Endothelial cell of umbilical vein (primary cell): ENCODE results near the gene OARD1. TPM values are rescaled to one million over a fixed set of nuclear protein-coding genes. Genes with fewer than 3 reads are reported as not detected.

Experiments used
- BruUV-seq: library from RNA; stranded (reverse); fragments of 400-500 nt; replicated peaks from 2 replicates; lab custom pipeline; 2021; lab: Mats Ljungman, UMichigan
- CTCF ChIA-PET: fragments of 300-600, 350-600 bp; sonication (Branson Sonifier 250); formaldehyde crosslinking; loops from one replicate; lab custom pipeline; 2021; ENCODE audit warnings: antibody characterized with exemption, inconsistent platforms; lab: Charles Lee
- POLR2A ChIA-PET: fragments of 300-600, 350-600 bp; sonication (Branson Sonifier 250); formaldehyde crosslinking; loops from one replicate; lab custom pipeline; 2021; ENCODE audit warnings: antibody characterized with exemption, inconsistent platforms; lab: Charles Lee
- DNase-seq: peaks from one replicate; pipeline ENCODE4 v3.0.0-alpha.2; 2011; ENCODE audit warnings: low read depth, low spot score
- FAIRE-seq: peaks from 2 replicates; lab custom pipeline; 2011; peaks lifted over from hg19 to GRCh38; lab: Jason Lieb, UNC
- H2AFZ ChIP-seq: 2 replicates; pipeline ENCODE4 v1.6.0; 2012; ENCODE audit warnings: low read depth, low read length, control low read depth, inconsistent platforms
- H3K27ac ChIP-seq: 2 replicates; pipeline ENCODE4 v1.5.1; 2011; ENCODE audit warnings: low read depth, mild to moderate bottlenecking, control low read depth, low read length, moderate library complexity; ENCODE audit not compliant: insufficient read depth
- H3K27me3 ChIP-seq, 2 experiments: 2 replicates each; pipeline versions ENCODE4 v1.6.0 to v1.6.1; 2011; ENCODE audit warnings: low read length in 2 of 2, mixed read lengths in 1 of 2; ENCODE audit not compliant: control insufficient read depth in 2 of 2, insufficient read depth in 2 of 2
- H3K36me3 ChIP-seq, 2 experiments: 2 replicates in 1 of 2; 3 replicates in 1 of 2; pipeline ENCODE4 v1.5.1; 2011; ENCODE audit warnings: low read length in 2 of 2, mild to moderate bottlenecking in 1 of 2, moderate library complexity in 1 of 2; ENCODE audit not compliant: control insufficient read depth in 2 of 2, insufficient read depth in 2 of 2; ENCODE audit errors: extremely low read depth in 1 of 2
- H3K4me1 ChIP-seq: 3 replicates; pipeline ENCODE4 v1.5.1; 2011; ENCODE audit warnings: mild to moderate bottlenecking, low read length; ENCODE audit not compliant: control insufficient read depth, insufficient read depth; ENCODE audit errors: extremely low read depth
- H3K4me2 ChIP-seq: 2 replicates; pipeline ENCODE4 v1.6.1; 2011; ENCODE audit warnings: low read length, control low read depth, mixed read lengths; ENCODE audit not compliant: insufficient read depth
- H3K4me3 ChIP-seq, 3 experiments: fragments of 200-600 bp in 1 of 3; sonication (generic), shearing (Covaris generic) in 1 of 3; replicated peaks in 1 of 3; 2 replicates each; pipeline ENCODE4 v1.5.1; 2011 to 2016; ENCODE audit warnings: control low read depth in 3 of 3, low read length in 3 of 3, mild to moderate bottlenecking in 2 of 3, inconsistent platforms in 1 of 3, low read depth in 1 of 3, moderate library complexity in 1 of 3; ENCODE audit not compliant: insufficient read depth in 1 of 3
- H3K79me2 ChIP-seq: 2 replicates; pipeline ENCODE4 v1.6.0; 2012; ENCODE audit warnings: low read length, inconsistent platforms; ENCODE audit not compliant: control insufficient read depth, insufficient read depth
- H3K9ac ChIP-seq: replicated peaks from 2 replicates; pipeline ENCODE3; 2011; ENCODE audit warnings: low read length, control low read depth; ENCODE audit not compliant: insufficient read depth; ENCODE audit errors: extremely low read depth
- H3K9me1 ChIP-seq: replicated peaks from 3 replicates; pipeline ENCODE4 v1.6.0; 2011; ENCODE audit warnings: mild to moderate bottlenecking, low read length; ENCODE audit not compliant: control insufficient read depth, insufficient read depth; ENCODE audit errors: extremely low read depth
- H3K9me3 ChIP-seq: replicated peaks from 2 replicates; pipeline ENCODE4 v1.5.1; 2012; ENCODE audit warnings: low read length, inconsistent platforms; ENCODE audit not compliant: control insufficient read depth, insufficient read depth
- H4K20me1 ChIP-seq: replicated peaks from 2 replicates; pipeline ENCODE3; 2011; ENCODE audit warnings: mild to moderate bottlenecking, low read length; ENCODE audit not compliant: control insufficient read depth, insufficient read depth; ENCODE audit errors: extremely low read depth
- CTCF ChIP-seq, 2 donors: IDR thresholded peaks; 1 replicate in 1 of 2; 2 replicates in 1 of 2; pipeline ENCODE4 v1.5.1; 2011; ENCODE audit warnings: low read length in 2 of 2, mild to moderate bottlenecking in 2 of 2, moderate library complexity in 2 of 2, control low read depth in 1 of 2, inconsistent platforms in 1 of 2, low read depth in 1 of 2; ENCODE audit not compliant: insufficient read depth in 1 of 2; ENCODE audit errors: extremely low read depth in 1 of 2
- EZH2 ChIP-seq: IDR thresholded peaks from 2 replicates; pipeline ENCODE4 v1.6.1; 2012; ENCODE audit warnings: borderline replicate concordance, low read depth, mild to moderate bottlenecking, moderate library complexity, low read length, inconsistent platforms; ENCODE audit not compliant: severe bottlenecking
- FOS ChIP-seq: IDR thresholded peaks from 2 replicates; pipeline ENCODE4 v1.6.1; 2011; ENCODE audit warnings: mild to moderate bottlenecking, low read length, moderate library complexity, borderline replicate concordance; ENCODE audit not compliant: insufficient read depth
- GATA2 ChIP-seq: IDR thresholded peaks from 2 replicates; pipeline ENCODE4 v1.7.0; 2011; ENCODE audit warnings: low read depth, mild to moderate bottlenecking, moderate library complexity, mixed read lengths, low read length; ENCODE audit not compliant: insufficient read length, insufficient read depth
- JUN ChIP-seq: IDR thresholded peaks from 2 replicates; pipeline ENCODE4 v1.6.1; 2011; ENCODE audit warnings: borderline replicate concordance, low read depth; ENCODE audit not compliant: insufficient read length, insufficient read depth
- MAX ChIP-seq: IDR thresholded peaks from 2 replicates; pipeline ENCODE4 v1.6.1; 2011; ENCODE audit not compliant: insufficient read depth, insufficient read length
- MYC ChIP-seq: IDR thresholded peaks from one replicate; pipeline ENCODE4 v1.6.1; 2011; ENCODE audit warnings: mild to moderate bottlenecking, low read depth, low read length
- POLR2A ChIP-seq: IDR thresholded peaks from 2 replicates; pipeline ENCODE4 v1.6.1; 2012; ENCODE audit warnings: low read depth, mild to moderate bottlenecking, control low read depth, low read length
- POLR2AphosphoS5 ChIP-seq: IDR thresholded peaks from 2 replicates; pipeline ENCODE4 v1.6.1; 2012; ENCODE audit warnings: low read depth, mild to moderate bottlenecking, control low read depth, low read length, moderate library complexity; ENCODE audit not compliant: insufficient read depth
- dilution Hi-C: fragments of 300-500 bp; cut with MboI; formaldehyde crosslinking; loops from one replicate; pipeline ENCODE4 v1.15.0; 2019; ENCODE audit warnings: low sequenced_read_pairs; ENCODE audit not compliant: extremely low pct_ligation_motif_present
- intact Hi-C: fragments of 100-400 bp; cut with micrococcal nuclease; formaldehyde crosslinking; loops from one replicate; pipeline ENCODE4 v1.10.0; 2022
- polyA plus RNA-seq, 4 experiments: library from polyadenylated mRNA; depleted of rRNA in 3 of 4; stranded (reverse) in 3 of 4; unstranded in 1 of 4; fragments of >200 nt; gene quantifications; 2 replicates each; pipeline versions ENCODE4 v1.2.1 to v1.2.3, GENCODE V29; 2011 to 2012; ENCODE audit warnings: missing spikeins in 1 of 4
- total RNA-seq: library from RNA; stranded (reverse); gene quantifications from 2 replicates; pipeline ENCODE4 v1.2.3, GENCODE V29; 2021

The OARD1 gene
- total and polyA plus RNA-seq, 2 donors (not counting 3 experiments of a cell fraction or from before 2014, with no cell fraction given), result 5.2 to 13.0 TPM

GRCh38 chr6:41056768-41057490, 15.2 kb downstream of the OARD1 start:
- dilution Hi-C loops, result no loop called here

More at GRCh38 chr6:41056768-41057490, 15.2 kb downstream of the OARD1 start:
- ChIA-PET POLR2A (no interaction called here), CTCF (interaction anchor here (0.6 to 4.3 kb wide), 6 partner anchors 10 to 478 kb away, joined by 3 to 22 read pairs (median 6); partner anchors contain the start of gene UNC5CL)
- intact Hi-C loops, result no loop called here
- Histone ChIP-seq H3K9me3 (no peaks in the 10 kb centered on the region), H3K4me2 (no peak overlapping the region), H3K4me3 (no peak overlapping the region), H3K9me1 (no peaks in the 10 kb centered on the region), H3K79me2 (no peaks in the 10 kb centered on the region), H2AFZ (no peak overlapping the region), H3K9ac (no peak overlapping the region), H3K4me1 (peaks cover 9% of the 10 kb centered on the region), H3K27me3 (peaks cover 0 to 3% of the 10 kb centered on the region in 2 experiments), H3K27ac (no peak overlapping the region), H4K20me1 (no peaks in the 10 kb centered on the region), H3K36me3 (no peaks in the 10 kb centered on the region)
- BruUV-seq, result no TSS peak
- FAIRE-seq (no peak), DNase-seq (no peak)
- TF ChIP-seq POLR2A, result no peak
- TF ChIP-seq GATA2, result no peak
- no peak for TF ChIP-seq MAX
- no peak for TF ChIP-seq MYC
- no peak for TF ChIP-seq CTCF (IDR thresholded peaks at IDR 0.05; ENCODE audit: extremely low read depth in 1 of 2, insufficient read depth in 1 of 2, low read depth in 1 of 2, low read length in 2 of 2)
- no peak for TF ChIP-seq FOS
- no peak for TF ChIP-seq JUN
- TF ChIP-seq POLR2AphosphoS5, result no peak
- TF ChIP-seq EZH2, result no peak
